Activated CD4-positive, alpha-beta T cell treated with anti-CD3 and anti-CD28 coated beads for 4 hours (primary cell): ENCODE measurements around the gene C2orf66.

ENCODE experiments used
- DNase-seq, 2 donors: peaks; one replicate each; pipeline ENCODE4 v3.0.0-alpha.2; 2020

C2orf66 gene

GRCh38 chr2:196809260-196809659, at the start of gene C2orf66:
TSS of gene C2orf66 (minus strand) at chr2:196809355. CDS start at chr2:196809336, 19 bp downstream.
- DNase-seq = no peak

GRCh38 chr2:196854629-196855028, 45.5 kb upstream of the C2orf66 start:
- DNase-seq = no peak

GRCh38 chr2:196853301-196854087, 44.3 kb upstream of the C2orf66 start:
- DNase-seq = no peak

GRCh38 chr2:196851088-196851487, 41.9 kb upstream of the C2orf66 start:
- DNase-seq = no peak

- DNase-seq = peak in 1 of 2 donors; percentile 1
Measured at GRCh38 chr2:196849895-196850294, 40.7 kb upstream of the C2orf66 start.

- DNase-seq = no peak
Measured at GRCh38 chr2:196846295-196846694, 37.1 kb upstream of the C2orf66 start.

GRCh38 chr2:196845371-196845770, 36.2 kb upstream of the C2orf66 start:
- no peak for DNase-seq

GRCh38 chr2:196840171-196840570, 31.0 kb upstream of the C2orf66 start:
- no peak for DNase-seq

GRCh38 chr2:196839574-196839973, 30.4 kb upstream of the C2orf66 start:
- no peak for DNase-seq

- no peak for DNase-seq
Measured at GRCh38 chr2:196836440-196836839, 27.3 kb upstream of the C2orf66 start.

- DNase-seq = no peak
Measured at GRCh38 chr2:196830701-196831100, 21.5 kb upstream of the C2orf66 start.

GRCh38 chr2:196827356-196827755, 18.2 kb upstream of the C2orf66 start:
- no peak for DNase-seq

GRCh38 chr2:196823750-196824522, 14.8 kb upstream of the C2orf66 start:
- no peak for DNase-seq

GRCh38 chr2:196821195-196821594, 12.0 kb upstream of the C2orf66 start:
- no peak for DNase-seq

GRCh38 chr2:196808083-196808665, 981 bp downstream of the C2orf66 start:
- no peak for DNase-seq

GRCh38 chr2:196804381-196804780, 4.8 kb downstream of the C2orf66 start:
- no peak for DNase-seq

GRCh38 chr2:196802401-196802800, 6.8 kb downstream of the C2orf66 start:
- no peak for DNase-seq

GRCh38 chr2:196801674-196802261, 7.4 kb downstream of the C2orf66 start:
- DNase-seq = no peak

GRCh38 chr2:196798980-196799379, 10.2 kb downstream of the C2orf66 start:
- DNase-seq = peak in 1 of 2 donors; percentile 2

GRCh38 chr2:196792865-196793264, 16.3 kb downstream of the C2orf66 start:
- no peak for DNase-seq

- no peak for DNase-seq
Measured at GRCh38 chr2:196783431-196784094, 25.6 kb downstream of the C2orf66 start.

- DNase-seq = no peak
Measured at GRCh38 chr2:196767101-196767500, 42.1 kb downstream of the C2orf66 start.

- no peak for DNase-seq
Measured at GRCh38 chr2:196759378-196759706, 49.8 kb downstream of the C2orf66 start.
